Sciatic nerve (tissue), 2 donors: ENCODE data around the gene SVOPL. TPM values are rescaled to one million over a fixed set of nuclear protein-coding genes. Genes with fewer than 3 reads are reported as not detected.
"Not testable (repeated sequence)": the region's sequence is repeated elsewhere in the genome, so short reads cannot be mapped to it uniquely, and the experiment has no call there.

Source experiments
- ATAC-seq: fragments of 200-7000 bp; cut with Tn5 transposase; one replicate; pipeline ENCODE4 v1.9.1; 2020; ENCODE audit warnings: mild to moderate bottlenecking, moderate library complexity
- DNase-seq: peaks from one replicate; pipeline ENCODE4 v3.0.0-alpha.2; 2020; ENCODE audit warnings: low spot score
- intact Hi-C: fragments of 100-400 bp; cut with DNase I; formaldehyde crosslinking; loops from one replicate; pipeline ENCODE4 v1.14.2; 2022
- total RNA-seq: library from RNA; stranded (reverse); fragmentation: NEBNext Ultra II Directional; extraction: Animal tissue kit (Norgen Biotek cat#: 25700); gene quantifications from one replicate; pipeline ENCODE4 v1.2.1, GENCODE V29; 2021
- donor health status: DM: no; HTN: no; CAD: no.
- donor health status: DM: no; HTN: no; CAD: no.

Gene SVOPL
- not detected for total RNA-seq

DNA sequence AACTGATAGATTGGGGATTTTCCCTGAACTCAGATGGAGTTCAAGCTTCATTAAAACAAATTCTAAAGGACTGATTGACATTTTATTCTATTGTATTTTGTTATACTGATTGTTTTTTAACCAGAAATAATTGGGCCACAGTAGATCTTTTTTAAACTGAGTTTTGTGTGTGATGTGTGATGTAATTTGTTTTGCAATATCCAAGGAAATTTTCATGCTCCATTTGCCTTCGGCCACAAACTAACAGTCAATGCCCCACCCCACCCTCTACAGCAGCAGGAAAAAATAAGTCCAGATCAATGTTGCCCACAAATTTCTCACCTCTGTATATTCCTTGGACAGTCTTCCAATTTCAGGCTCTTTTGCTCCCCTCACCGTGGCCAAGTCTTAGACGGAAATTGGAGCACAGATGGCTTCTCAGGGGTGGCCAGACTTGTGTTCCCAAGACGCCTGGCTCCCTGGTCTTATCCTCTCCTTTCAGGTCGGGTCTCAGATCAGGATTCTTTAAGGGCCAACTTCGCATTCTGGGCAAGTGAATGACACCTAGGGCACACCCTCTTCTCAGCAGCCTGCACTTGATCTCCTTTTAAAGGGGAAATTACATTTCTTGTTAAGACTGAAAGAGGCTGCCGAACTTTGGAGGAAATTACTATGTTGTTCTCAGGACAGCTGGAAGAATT is at the start of gene SVOPL:
Gene SVOPL (minus strand): TSS at position 506 of the 680 bp plus-strand sequence. CDS start 22,317 bp downstream, outside the sequence.
- intact Hi-C loops = no loop called here
- peak; percentile 25 for DNase-seq
- no peak for ATAC-seq

- intact Hi-C loops = no loop called here
- no peak for DNase-seq
- no peak for ATAC-seq
Measured at GRCh38 chr7:138750473-138750872, 49.3 kb upstream of the SVOPL start.

DNA sequence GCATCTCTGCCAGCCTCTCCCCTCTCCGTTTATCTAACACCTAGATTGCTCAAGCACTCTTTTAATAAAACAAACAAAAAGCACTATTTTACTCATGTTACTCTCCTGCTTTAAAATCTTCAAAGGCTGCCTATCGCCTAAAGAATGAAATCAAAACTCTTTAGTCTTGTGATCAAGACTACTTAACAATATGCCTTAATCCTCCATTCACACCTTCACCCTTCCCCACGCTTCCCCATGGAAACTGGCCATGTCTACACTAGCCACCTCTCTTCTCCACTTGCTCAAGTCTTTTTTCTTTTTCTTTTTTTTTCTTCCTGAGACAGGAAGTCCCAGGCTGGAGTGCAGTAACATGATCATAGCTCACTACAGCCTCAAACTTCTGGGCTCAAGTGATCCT is 48.8 kb upstream of the SVOPL start:
- ATAC-seq (no peak), DNase-seq (no peak)
- intact Hi-C loops = no loop called here

GRCh38 chr7:138748666-138749065 is 47.5 kb upstream of the SVOPL start:
- DNase-seq (no peak), ATAC-seq (no peak)
- intact Hi-C loops = no loop called here

GRCh38 chr7:138746073-138746472 is 44.9 kb upstream of the SVOPL start:
- ATAC-seq (no peak), DNase-seq (no peak)
- intact Hi-C loops = no loop called here

- intact Hi-C loops = no loop called here
Measured at GRCh38 chr7:138745189-138745588, 44.0 kb upstream of the SVOPL start.

GRCh38 chr7:138741453-138741735 is 40.2 kb upstream of the SVOPL start:
- ATAC-seq = no peak
- no peak for DNase-seq
- intact Hi-C loops = no loop called here

More at GRCh38 chr7:138745189-138745588, 44.0 kb upstream of the SVOPL start:
- DNase-seq (no peak), ATAC-seq (no peak)

DNA sequence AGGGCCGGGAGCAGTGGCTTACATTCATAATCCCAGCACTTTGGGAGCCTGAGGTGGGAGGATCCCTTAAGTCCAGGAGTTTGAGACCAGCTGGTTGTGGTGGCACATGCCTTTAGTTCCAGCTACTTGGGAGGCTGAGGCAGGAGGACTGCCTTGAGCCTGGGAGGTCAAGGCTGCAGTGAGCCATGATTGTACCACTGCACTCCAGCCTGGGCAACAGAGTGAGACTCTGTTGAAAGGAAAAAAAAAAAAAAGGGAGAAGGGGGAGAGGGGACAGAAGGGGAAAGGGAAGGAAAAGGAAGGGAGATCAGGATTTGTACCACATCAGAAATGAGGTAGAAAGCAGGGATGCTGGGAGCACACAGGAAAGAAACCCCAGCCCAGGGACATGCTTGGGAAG is 38.7 kb upstream of the SVOPL start:
- no peak for ATAC-seq
- no peak for DNase-seq
- intact Hi-C loops = no loop called here

DNA sequence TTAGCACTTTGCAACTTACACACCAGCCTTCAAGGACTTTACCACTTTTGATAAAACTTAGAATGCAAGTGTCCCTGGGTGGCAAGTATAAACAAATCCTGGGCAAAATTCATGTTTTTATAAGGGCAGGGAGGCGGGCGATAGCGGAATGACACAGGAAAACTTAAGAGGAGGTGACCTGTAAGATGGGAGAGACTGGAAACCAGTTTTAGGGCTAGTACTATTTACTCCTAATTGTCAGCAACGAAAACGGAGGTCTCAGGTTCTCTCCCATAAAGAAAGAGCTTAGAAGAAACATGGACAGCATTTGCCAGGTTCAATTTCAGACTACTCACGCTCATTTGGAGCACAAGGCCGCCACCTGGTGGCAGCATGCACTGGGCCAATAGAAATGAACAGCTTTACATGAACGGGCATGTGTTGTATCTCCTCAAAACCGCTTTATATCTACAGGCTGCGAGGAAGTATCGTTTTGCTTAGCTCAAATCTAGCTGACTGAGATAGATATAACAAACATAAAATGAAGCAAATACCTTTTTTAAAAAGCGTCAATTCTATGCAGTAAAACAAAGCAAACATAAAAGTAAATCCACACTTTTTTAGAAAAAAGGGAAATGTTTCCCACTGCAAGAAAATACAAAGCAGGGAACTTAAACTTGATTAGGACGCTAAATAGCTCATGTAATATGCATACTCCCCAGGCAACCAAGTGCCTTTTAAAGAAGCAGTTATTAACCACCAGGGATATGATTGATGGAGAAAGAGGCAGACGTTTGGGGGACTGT is 37.6 kb upstream of the SVOPL start:
- DNase-seq = peak; percentile 84
- intact Hi-C loops = no loop called here
- ATAC-seq = peak; percentile 66

DNA sequence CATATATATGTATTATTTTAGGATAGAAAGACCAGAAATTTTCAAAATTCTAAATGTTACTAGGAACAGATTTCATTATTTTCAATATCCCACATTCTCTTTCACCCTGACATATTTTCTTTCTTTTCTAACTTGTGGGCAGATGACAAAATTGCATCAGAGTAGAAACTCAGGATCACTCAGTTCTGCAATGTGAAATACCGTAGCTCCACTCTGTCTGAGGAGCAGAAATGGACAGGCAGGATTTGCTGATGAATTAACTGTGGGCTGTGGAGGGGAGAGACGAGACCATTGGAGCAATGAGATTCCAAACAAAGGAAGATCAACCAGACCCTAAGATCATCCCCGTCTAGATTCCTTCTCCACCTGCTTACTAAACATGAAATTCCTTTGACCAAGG is 37.0 kb upstream of the SVOPL start:
- DNase-seq = no peak
- no peak for ATAC-seq
- intact Hi-C loops = no loop called here

- DNase-seq (no peak), ATAC-seq (no peak)
- intact Hi-C loops = no loop called here
Measured at GRCh38 chr7:138735399-138735798, 34.2 kb upstream of the SVOPL start.

GRCh38 chr7:138731733-138732132 is 30.6 kb upstream of the SVOPL start:
- intact Hi-C loops, DNase-seq, ATAC-seq: not testable (repeated sequence)

DNA sequence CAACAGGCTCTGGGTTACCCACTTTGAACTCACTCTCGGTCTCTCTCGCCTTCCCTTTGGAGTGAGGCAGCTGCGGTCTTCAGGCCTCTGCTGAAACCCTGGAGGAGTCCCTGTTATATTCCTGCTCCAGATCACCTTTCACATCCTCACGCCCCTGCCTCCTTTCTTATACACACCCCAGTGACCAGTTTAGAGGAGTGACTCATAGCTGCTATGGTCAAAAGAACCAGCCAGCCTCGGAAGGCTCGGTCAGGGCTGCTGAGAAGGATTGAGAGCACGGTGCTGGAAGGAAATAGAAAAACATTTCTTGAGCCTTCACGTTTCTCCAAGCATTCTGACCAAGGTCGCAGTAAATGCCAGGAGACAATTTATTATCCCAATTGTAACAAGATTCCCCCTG is 28.3 kb upstream of the SVOPL start:
- intact Hi-C loops = no loop called here
- no peak for ATAC-seq
- DNase-seq = no peak

- DNase-seq (no peak), ATAC-seq (no peak)
- intact Hi-C loops = no loop called here
Measured at GRCh38 chr7:138727336-138728099, 26.4 kb upstream of the SVOPL start.

- no peak for ATAC-seq
- intact Hi-C loops = no loop called here
- no peak for DNase-seq
Measured at GRCh38 chr7:138726288-138726687, 25.1 kb upstream of the SVOPL start.

DNA sequence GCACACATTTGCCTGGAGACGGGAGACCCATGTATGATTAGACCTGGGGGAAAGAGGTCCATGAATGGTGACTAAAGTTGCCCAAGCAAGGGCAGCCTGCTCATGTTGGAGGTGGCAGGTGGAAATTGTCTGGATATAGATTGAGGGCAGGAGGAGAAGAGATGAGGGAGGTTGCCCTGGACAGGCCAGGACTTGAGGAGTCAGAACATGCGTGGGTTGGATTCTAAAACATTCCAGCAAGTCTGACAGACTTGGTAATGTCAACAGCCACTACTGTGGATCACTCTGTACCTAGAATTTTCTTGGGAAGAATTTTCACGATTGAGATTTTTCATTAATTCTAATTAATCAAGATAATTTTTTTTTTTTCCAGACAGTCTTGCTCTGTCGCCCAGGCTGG is 19.1 kb upstream of the SVOPL start:
- ATAC-seq (no peak), DNase-seq (no peak)
- intact Hi-C loops = no loop called here

GRCh38 chr7:138716889-138717288 is 15.7 kb upstream of the SVOPL start:
- no peak for ATAC-seq
- intact Hi-C loops = no loop called here
- DNase-seq = no peak

- no peak for DNase-seq
- ATAC-seq = no peak
- intact Hi-C loops = no loop called here
Measured at GRCh38 chr7:138713191-138713590, 12.0 kb upstream of the SVOPL start.

GRCh38 chr7:138712652-138713051 is 11.5 kb upstream of the SVOPL start:
- intact Hi-C loops = no loop called here
- ATAC-seq (no peak), DNase-seq (no peak)
